GM23248 (cell line): Measurements from ENCODE around the gene CLSTN2. TPM values are rescaled to one million over a fixed set of nuclear protein-coding genes. Genes with fewer than 3 reads are reported as not detected.

Experiments
- DNase-seq: peaks from one replicate; pipeline ENCODE4 v3.0.0-alpha.2; 2015
- H2AFZ ChIP-seq: fragments of 200-600 bp; sonication (generic); 2 replicates; pipeline ENCODE4 v1.6.1; 2016; ENCODE audit warnings: antibody characterized with exemption
- H3F3A ChIP-seq: fragments of 200-600 bp; sonication (generic); 2 replicates; pipeline ENCODE4 v1.6.1; 2016; ENCODE audit warnings: mild to moderate bottlenecking, antibody characterized with exemption, mixed run types; ENCODE audit not compliant: insufficient read depth
- H3K27ac ChIP-seq: fragments of 200-600 bp; sonication (generic); 2 replicates; pipeline ENCODE4 v1.5.1; 2016; ENCODE audit warnings: mild to moderate bottlenecking
- H3K27me3 ChIP-seq: fragments of 200-600 bp; sonication (generic); replicated peaks from 2 replicates; pipeline ENCODE4 v1.6.1; 2016; ENCODE audit warnings: mild to moderate bottlenecking; ENCODE audit not compliant: insufficient read depth
- H3K36me3 ChIP-seq: fragments of 200-600 bp; sonication (generic); 2 replicates; pipeline ENCODE4 v1.6.1; 2016; ENCODE audit warnings: low read depth, mild to moderate bottlenecking
- H3K4me1 ChIP-seq: fragments of 200-600 bp; sonication (generic); 2 replicates; pipeline ENCODE4 v1.6.1; 2016; ENCODE audit warnings: mild to moderate bottlenecking; ENCODE audit not compliant: insufficient read depth
- H3K4me2 ChIP-seq: fragments of 200-600 bp; sonication (generic); one replicate; pipeline ENCODE4 v1.6.1; 2016; ENCODE audit warnings: mild to moderate bottlenecking; ENCODE audit not compliant: unreplicated experiment
- H3K4me3 ChIP-seq: fragments of 200-600 bp; sonication (generic); 2 replicates; pipeline ENCODE4 v1.5.1; 2016; ENCODE audit warnings: mild to moderate bottlenecking
- H3K79me2 ChIP-seq: fragments of 200-600 bp; sonication (generic); 2 replicates; pipeline ENCODE4 v1.6.1; 2016; ENCODE audit warnings: mild to moderate bottlenecking; ENCODE audit not compliant: insufficient read depth
- H3K9ac ChIP-seq: fragments of 200-600 bp; sonication (generic); 2 replicates; pipeline ENCODE4 v1.6.1; 2016; ENCODE audit warnings: mild to moderate bottlenecking
- H3K9me2 ChIP-seq: fragments of 200-600 bp; sonication (generic); 2 replicates; pipeline ENCODE4 v1.6.1; 2016; ENCODE audit warnings: mixed run types, mild to moderate bottlenecking, moderate library complexity; ENCODE audit not compliant: insufficient read depth
- H3K9me3 ChIP-seq: fragments of 200-600 bp; sonication (generic); one replicate; pipeline ENCODE4 v1.6.1; 2017; ENCODE audit warnings: low read depth
- H4K20me1 ChIP-seq: fragments of 200-600 bp; sonication (generic); 2 replicates; pipeline ENCODE4 v1.6.0; 2016; ENCODE audit not compliant: insufficient read depth
- EZH2 ChIP-seq: fragments of 200-600 bp; sonication (generic); IDR thresholded peaks from 2 replicates; pipeline ENCODE4 v1.6.1; 2018; ENCODE audit warnings: antibody characterized with exemption, mild to moderate bottlenecking; ENCODE audit not compliant: insufficient read depth, poor library complexity, severe bottlenecking
- EZH2phosphoT487 ChIP-seq: fragments of 200-600 bp; sonication (generic); IDR thresholded peaks from 2 replicates; pipeline ENCODE4 v1.6.1; 2018; ENCODE audit warnings: antibody characterized with exemption, moderate library complexity, mild to moderate bottlenecking, low read depth; ENCODE audit not compliant: insufficient read depth
- WGBS, 2 experiments: methylation state at CpG; one replicate each; pipeline ENCODE4 v1.1.6; 2015 to 2017; ENCODE audit warnings: low lambda C conversion rate in 2 of 2, low coverage in 1 of 2; ENCODE audit errors: missing lambda C conversion rate in 2 of 2; 5-methylcytosine and 5-hydroxymethylcytosine counted together
- in situ Hi-C: fragments of 300-500 bp; cut with MboI; formaldehyde crosslinking; loops from 2 replicates; pipeline ENCODE4 v1.15.0; 2020
- polyA plus RNA-seq: library from polyadenylated mRNA; unstranded; fragments of >200 nt; fragmentation: Nextera tagmentation; extraction: Ambion mirVana; gene quantifications from 2 replicates; pipeline ENCODE4 v1.2.1, GENCODE V29; 2016
- total RNA-seq: library from RNA; depleted of rRNA; stranded (reverse); fragments of >200 nt; shearing (Covaris generic); gene quantifications from 2 replicates; pipeline ENCODE4 v1.2.3, GENCODE V29; 2014

Gene CLSTN2
- total and polyA plus RNA-seq, 2 experiments from 2014 or later: not detected

- no peak overlapping the region for H3K9ac ChIP-seq
- no peak overlapping the region for H2AFZ ChIP-seq
- no peak for DNase-seq
- no peak overlapping the region for H3K27ac ChIP-seq
- H3K36me3 ChIP-seq: no peaks in the 10 kb centered on the region
- no peaks in the 10 kb centered on the region for H3F3A ChIP-seq
- no peaks in the 10 kb centered on the region for H3K79me2 ChIP-seq
- H3K4me3 ChIP-seq: no peak overlapping the region
- no peaks in the 10 kb centered on the region for H4K20me1 ChIP-seq
- in situ Hi-C loops: no loop called here
- 43 to 48% methylated on average over 2 of the region's 2 CpGs for WGBS, 2 experiments
- no peaks in the 10 kb centered on the region for H3K9me3 ChIP-seq
- H3K4me2 ChIP-seq: no peak overlapping the region
- H3K4me1 ChIP-seq: no peaks in the 10 kb centered on the region
- H3K9me2 ChIP-seq: no peaks in the 10 kb centered on the region
- H3K27me3 ChIP-seq: no peaks in the 10 kb centered on the region
- TF ChIP-seq EZH2: no peak
- TF ChIP-seq EZH2phosphoT487: no peak
These were observed 85.0 kb downstream of the CLSTN2 start for GRCh38 chr3:140019946-140020345.

DNA sequence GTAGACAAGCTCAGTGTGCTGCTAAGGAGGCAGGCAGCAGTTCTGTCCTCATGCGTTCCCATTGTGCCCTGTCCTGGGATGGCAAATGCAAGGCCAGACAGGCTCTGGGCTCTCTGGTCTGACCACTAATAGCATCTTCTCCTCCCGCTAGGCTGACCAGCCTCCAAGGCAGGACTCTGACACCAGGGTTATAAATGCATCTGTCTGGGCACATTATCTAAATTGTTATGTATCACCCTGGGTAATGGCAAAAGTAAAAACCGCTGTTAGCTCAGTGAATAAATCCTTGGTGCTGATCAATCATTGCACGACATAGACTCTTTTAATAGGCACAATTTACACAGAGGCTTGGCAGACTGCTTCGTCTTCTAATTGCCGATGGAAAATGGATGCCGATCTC, 85.6 kb downstream of the CLSTN2 start:
- Histone ChIP-seq H3K4me2 (no peak overlapping the region), H3K4me1 (no peaks in the 10 kb centered on the region), H3K79me2 (no peaks in the 10 kb centered on the region), H4K20me1 (no peaks in the 10 kb centered on the region), H3F3A (no peaks in the 10 kb centered on the region), H3K9ac (no peak overlapping the region), H3K4me3 (no peak overlapping the region), H2AFZ (no peak overlapping the region), H3K9me2 (no peaks in the 10 kb centered on the region), H3K27me3 (no peaks in the 10 kb centered on the region), H3K27ac (no peak overlapping the region), H3K36me3 (no peaks in the 10 kb centered on the region), H3K9me3 (no peaks in the 10 kb centered on the region)
- in situ Hi-C loops: no loop called here
- 64 to 65% methylated on average over 7 of the region's 7 CpGs for WGBS, 2 experiments
- no peak for DNase-seq
- no peak for TF ChIP-seq EZH2
- no peak for TF ChIP-seq EZH2phosphoT487

DNA sequence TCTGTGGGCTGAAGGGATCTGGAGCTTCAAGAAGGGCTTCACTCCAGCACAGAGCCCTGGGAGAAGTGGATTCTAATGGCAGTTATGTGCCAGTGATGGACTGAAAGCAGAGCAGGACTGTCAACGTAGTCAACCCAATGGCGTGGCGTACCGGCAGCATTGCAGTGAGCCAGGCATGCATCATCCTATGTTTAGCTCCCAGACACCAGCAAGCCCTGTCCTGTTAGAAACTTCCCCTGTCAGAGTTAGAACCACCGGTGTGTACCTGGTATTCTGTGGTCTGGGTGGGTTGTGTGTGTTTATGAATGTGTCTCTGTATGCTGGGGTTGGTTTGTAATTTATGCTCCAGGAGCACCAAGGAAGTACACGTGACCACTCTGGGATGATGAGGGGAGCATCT, 86.3 kb downstream of the CLSTN2 start:
- WGBS, 2 experiments: 69 to 72% methylated on average over 6 of the region's 6 CpGs
- in situ Hi-C loops: no loop called here
- Histone ChIP-seq H2AFZ (no peak overlapping the region), H3K36me3 (no peaks in the 10 kb centered on the region), H3K9ac (no peak overlapping the region), H3K9me2 (no peaks in the 10 kb centered on the region), H3K27ac (no peak overlapping the region), H3K9me3 (no peaks in the 10 kb centered on the region), H3K4me3 (no peak overlapping the region), H3K27me3 (no peaks in the 10 kb centered on the region), H3K4me2 (no peak overlapping the region), H4K20me1 (no peaks in the 10 kb centered on the region), H3K4me1 (no peaks in the 10 kb centered on the region), H3F3A (no peaks in the 10 kb centered on the region), H3K79me2 (no peaks in the 10 kb centered on the region)
- DNase-seq: no peak
- TF ChIP-seq EZH2 (no peak), EZH2phosphoT487 (no peak)

DNA sequence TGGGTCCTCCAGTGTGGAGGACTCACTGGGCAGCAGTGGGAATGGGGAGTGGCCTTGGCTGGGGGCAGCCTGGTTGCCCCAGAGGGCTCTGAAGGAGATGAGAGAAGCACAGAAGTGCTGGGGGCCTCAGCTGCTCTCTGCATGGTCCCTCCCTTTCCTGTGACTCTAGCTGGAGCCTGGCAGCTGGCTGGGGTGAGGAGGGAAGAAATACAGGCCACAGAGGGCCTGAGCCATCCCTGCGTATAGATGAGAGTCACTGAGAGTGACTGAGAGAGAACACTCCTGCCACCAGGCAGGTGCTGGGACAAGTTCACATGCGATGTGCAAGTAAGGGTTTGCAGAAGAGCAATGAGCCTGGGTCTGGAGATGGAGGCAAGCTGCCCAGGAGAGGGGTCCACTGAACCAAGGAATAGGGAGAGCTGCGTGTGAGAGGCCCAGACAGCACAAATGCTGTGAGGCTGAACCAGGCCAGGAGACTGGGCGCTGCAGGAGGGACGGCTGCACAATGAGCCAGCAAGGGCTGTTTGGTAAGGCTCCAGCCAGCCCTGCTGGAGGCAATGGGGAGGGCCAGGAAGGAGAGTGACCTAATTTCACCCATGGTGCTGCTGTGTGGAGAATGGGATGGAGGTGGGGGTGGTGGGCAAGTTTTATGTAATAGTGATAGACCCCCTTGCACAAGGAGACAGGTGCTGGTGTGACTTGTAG, 87.2 kb downstream of the CLSTN2 start:
- H3K9ac ChIP-seq: no peak overlapping the region
- in situ Hi-C loops: no loop called here
- H3K9me2 ChIP-seq: no peaks in the 10 kb centered on the region
- no peak overlapping the region for H3K27ac ChIP-seq
- no peaks in the 10 kb centered on the region for H3F3A ChIP-seq
- H3K4me2 ChIP-seq: no peak overlapping the region
- no peak for DNase-seq
- no peak overlapping the region for H3K4me3 ChIP-seq
- no peaks in the 10 kb centered on the region for H3K4me1 ChIP-seq
- no peaks in the 10 kb centered on the region for H3K9me3 ChIP-seq
- H2AFZ ChIP-seq: no peak overlapping the region
- H3K36me3 ChIP-seq: no peaks in the 10 kb centered on the region
- H3K27me3 ChIP-seq: no peaks in the 10 kb centered on the region
- TF ChIP-seq EZH2phosphoT487 (no peak), EZH2 (no peak)
- no peaks in the 10 kb centered on the region for H3K79me2 ChIP-seq
- 13 to 16% methylated on average over 5 of the region's 5 CpGs for WGBS, 2 experiments
- no peaks in the 10 kb centered on the region for H4K20me1 ChIP-seq
